Measurements from ENCODE around the gene TMEM91. TPM values are rescaled to one million over a fixed set of nuclear protein-coding genes. Genes with fewer than 3 reads are reported as not detected.

The TMEM91 gene
- total RNA-seq, 1 experiment from 2014 or later, result 2.1 TPM

GRCh38 chr19:41411100-41411967 lies 35.0 kb downstream of the TMEM91 start:
- DNase-seq (ENCODE audit: low spot score), result no peak

- DNase-seq (ENCODE audit: low spot score), result no peak
These were observed 35.6 kb downstream of the TMEM91 start for GRCh38 chr19:41411968-41412265.

- no peak for DNase-seq (ENCODE audit: low spot score)
These were observed 36.6 kb downstream of the TMEM91 start for GRCh38 chr19:41412953-41413352.

- DNase-seq (ENCODE audit: low spot score), result no peak
These were observed 37.6 kb downstream of the TMEM91 start for GRCh38 chr19:41413947-41414346.

- no peak for DNase-seq (ENCODE audit: low spot score)
These were observed 38.1 kb downstream of the TMEM91 start for GRCh38 chr19:41414461-41414860.

GRCh38 chr19:41415154-41415571 lies 38.8 kb downstream of the TMEM91 start:
- DNase-seq (ENCODE audit: low spot score), result no peak

- DNase-seq (ENCODE audit: low spot score), result no peak
These were observed 39.9 kb downstream of the TMEM91 start for GRCh38 chr19:41416194-41416674.

GRCh38 chr19:41420101-41420880 lies 44.0 kb downstream of the TMEM91 start:
- no peak for DNase-seq (ENCODE audit: low spot score)

GRCh38 chr19:41421314-41421713 lies 45.0 kb downstream of the TMEM91 start:
- DNase-seq (ENCODE audit: low spot score), result no peak

- DNase-seq (ENCODE audit: low spot score), result no peak
These were observed 45.6 kb downstream of the TMEM91 start for GRCh38 chr19:41421973-41422372.

GRCh38 chr19:41422456-41422855 lies 46.1 kb downstream of the TMEM91 start:
- DNase-seq (ENCODE audit: low spot score), result no peak

GRCh38 chr19:41422955-41423354 lies 46.6 kb downstream of the TMEM91 start:
- no peak for DNase-seq (ENCODE audit: low spot score)

GRCh38 chr19:41424335-41425173 lies 48.2 kb downstream of the TMEM91 start:
- DNase-seq (ENCODE audit: low spot score), result no peak

- no peak for DNase-seq (ENCODE audit: low spot score)
These were observed 49.1 kb downstream of the TMEM91 start for GRCh38 chr19:41425174-41426115.

- no peak for DNase-seq (ENCODE audit: low spot score)
These were observed 49.9 kb downstream of the TMEM91 start for GRCh38 chr19:41426116-41426841.

- DNase-seq (ENCODE audit: low spot score), result no peak
These were observed 50.8 kb downstream of the TMEM91 start, which contains the start of gene B3GNT8 for GRCh38 chr19:41426952-41427646. Gene B3GNT8 (minus strand): TSS chr19:41427374. CDS start chr19:41426778, 596 bp downstream.

GRCh38 chr19:41427647-41428480 lies 51.5 kb downstream of the TMEM91 start:
- no peak for DNase-seq (ENCODE audit: low spot score)

- no peak for DNase-seq (ENCODE audit: low spot score)
These were observed 52.1 kb downstream of the TMEM91 start for GRCh38 chr19:41428481-41428859.

- DNase-seq (ENCODE audit: low spot score), result peak; percentile 27
These were observed 54.6 kb downstream of the TMEM91 start for GRCh38 chr19:41430922-41431321.
